ENCODE measurements around the gene CNKSR3. TPM values are rescaled to one million over a fixed set of nuclear protein-coding genes. Genes with fewer than 3 reads are reported as not detected.

The CNKSR3 gene
- total RNA-seq, 2 donors from 2014 or later, result 9.3 to 13.2 TPM

DNA sequence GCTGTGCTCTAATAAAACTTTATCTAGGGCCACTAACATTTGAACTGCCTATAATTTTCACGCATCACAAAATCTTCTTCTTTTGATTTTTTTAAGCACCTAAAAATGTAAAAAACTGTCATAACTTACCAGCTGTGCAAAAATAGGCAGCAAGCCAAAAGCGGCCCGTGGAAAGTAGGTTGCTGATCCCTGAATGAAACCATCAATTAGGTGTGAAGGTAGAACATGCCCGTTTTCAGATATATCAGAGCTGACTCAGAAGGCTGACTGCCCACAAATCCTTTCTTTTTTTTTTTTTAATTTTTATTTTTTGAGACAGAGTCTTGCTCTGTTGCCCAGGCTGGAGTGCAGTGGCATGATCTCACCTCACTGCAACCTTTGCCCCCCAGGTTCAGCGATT lies 149.0 kb downstream of the CNKSR3 start:
- intact Hi-C loops (cut with DNase I), result no loop called here
- no peak for ATAC-seq
- Histone ChIP-seq H3K36me3 (replicated peaks in 1 of 2; ENCODE audit: insufficient read depth in 1 of 2, low read depth in 2 of 2) (no peaks in the 10 kb centered on the region), H3K27ac (no peak overlapping the region), H3K27me3 (no peaks in the 10 kb centered on the region), H3K9me3 (no peaks in the 10 kb centered on the region), H3K4me1 (no peaks in the 10 kb centered on the region), H3K4me3 (no peak overlapping the region)
- WGBS, 2 donors, result 91 to 95% methylated on average over 5 of the region's 5 CpGs
- TF ChIP-seq POLR2A (IDR thresholded peaks at IDR 0.05), result no peak
- no peak for TF ChIP-seq CTCF (IDR thresholded peaks at IDR 0.05)
- DNase-seq, result no peak

DNA sequence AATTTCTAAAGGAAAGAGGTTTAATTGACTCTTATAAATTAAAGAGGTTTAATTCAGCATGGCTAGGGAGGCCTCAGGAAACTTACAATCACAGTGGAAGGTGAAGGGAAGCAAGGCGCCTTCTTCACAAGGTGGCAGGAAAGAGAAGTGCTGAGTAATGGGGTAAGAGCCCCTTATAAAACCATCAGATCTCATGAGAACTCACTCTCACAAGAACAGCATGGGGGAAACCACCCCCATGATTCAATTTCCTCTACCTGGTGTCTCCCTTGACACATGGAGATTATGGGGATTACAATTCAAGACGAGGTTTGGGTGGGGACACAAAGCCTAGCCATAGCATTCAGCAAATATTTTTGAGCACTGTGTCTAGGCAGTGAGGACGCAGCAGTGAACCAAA lies 150.0 kb downstream of the CNKSR3 start:
- DNase-seq (no peak), ATAC-seq (no peak)
- intact Hi-C loops (cut with DNase I), result no loop called here
- no peak overlapping the region for H3K4me3 ChIP-seq
- H3K27me3 ChIP-seq, result no peaks in the 10 kb centered on the region
- H3K4me1 ChIP-seq, result no peaks in the 10 kb centered on the region
- H3K9me3 ChIP-seq, result no peaks in the 10 kb centered on the region
- no peaks in the 10 kb centered on the region for H3K36me3 ChIP-seq (replicated peaks in 1 of 2; ENCODE audit: insufficient read depth in 1 of 2, low read depth in 2 of 2)
- no peak overlapping the region for H3K27ac ChIP-seq
- 91 to 93% methylated on average over 3 of the region's 3 CpGs for WGBS, 2 donors
- TF ChIP-seq CTCF (IDR thresholded peaks at IDR 0.05) (no peak), POLR2A (IDR thresholded peaks at IDR 0.05) (no peak)

GRCh38 chr6:154359679-154360078 lies 150.8 kb downstream of the CNKSR3 start:
- ATAC-seq (no peak), DNase-seq (no peak)
- intact Hi-C loops (cut with DNase I), result no loop called here
- 82 to 88% methylated on average over 4 of the region's 4 CpGs for WGBS, 2 donors
- no peaks in the 10 kb centered on the region for H3K4me1 ChIP-seq
- no peak overlapping the region for H3K27ac ChIP-seq
- no peaks in the 10 kb centered on the region for H3K27me3 ChIP-seq
- no peak overlapping the region for H3K4me3 ChIP-seq
- no peaks in the 10 kb centered on the region for H3K36me3 ChIP-seq (replicated peaks in 1 of 2; ENCODE audit: insufficient read depth in 1 of 2, low read depth in 2 of 2)
- TF ChIP-seq POLR2A (IDR thresholded peaks at IDR 0.05) (no peak), CTCF (IDR thresholded peaks at IDR 0.05) (no peak)
- no peaks in the 10 kb centered on the region for H3K9me3 ChIP-seq

- Histone ChIP-seq H3K4me1 (no peaks in the 10 kb centered on the region), H3K27me3 (no peaks in the 10 kb centered on the region), H3K36me3 (replicated peaks in 1 of 2; ENCODE audit: insufficient read depth in 1 of 2, low read depth in 2 of 2) (no peaks in the 10 kb centered on the region), H3K9me3 (no peaks in the 10 kb centered on the region), H3K4me3 (no peak overlapping the region), H3K27ac (no peak overlapping the region)
- DNase-seq (no peak), ATAC-seq (no peak)
- 50 to 67% methylated on average over 10 of the region's 10 CpGs for WGBS, 2 donors
- intact Hi-C loops (cut with DNase I), result no loop called here
- no peak for TF ChIP-seq CTCF (IDR thresholded peaks at IDR 0.05)
- no peak for TF ChIP-seq POLR2A (IDR thresholded peaks at IDR 0.05)
Measured at GRCh38 chr6:154359161-154359574, 151.3 kb downstream of the CNKSR3 start.

DNA sequence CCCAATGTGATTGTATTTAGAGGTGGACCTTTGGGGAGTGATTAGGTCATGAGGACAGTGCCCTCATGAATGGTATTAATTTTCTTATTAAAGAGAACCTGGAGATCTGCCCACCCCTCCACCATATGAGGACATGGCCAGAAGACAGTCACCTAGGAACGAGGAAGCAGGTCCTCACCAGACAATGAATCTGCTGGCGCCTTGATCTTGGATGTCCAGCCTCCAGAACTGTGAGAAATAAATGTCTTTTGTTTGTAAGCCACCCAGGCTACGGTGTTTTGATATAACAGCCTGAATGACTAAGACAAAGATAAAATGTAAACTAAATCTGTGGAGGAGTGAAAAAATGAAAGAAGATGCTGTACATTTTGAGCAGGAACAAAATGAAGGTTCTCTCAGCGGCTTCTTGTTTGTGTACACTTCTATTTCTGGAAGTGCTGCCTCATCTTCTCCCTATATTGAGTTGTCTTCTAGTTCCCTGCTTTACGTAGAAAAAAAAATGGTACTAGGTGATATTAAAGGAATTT lies 152.4 kb downstream of the CNKSR3 start:
- no peak overlapping the region for H3K27ac ChIP-seq
- H3K9me3 ChIP-seq, result no peaks in the 10 kb centered on the region
- no peaks in the 10 kb centered on the region for H3K27me3 ChIP-seq
- ATAC-seq, result no peak
- intact Hi-C loops (cut with DNase I), result no loop called here
- no peak for TF ChIP-seq CTCF (IDR thresholded peaks at IDR 0.05)
- H3K4me1 ChIP-seq, result no peaks in the 10 kb centered on the region
- no peak overlapping the region for H3K4me3 ChIP-seq
- 87 to 91% methylated on average over 5 of the region's 5 CpGs for WGBS, 2 donors
- no peaks in the 10 kb centered on the region for H3K36me3 ChIP-seq (replicated peaks in 1 of 2; ENCODE audit: insufficient read depth in 1 of 2, low read depth in 2 of 2)
- no peak for DNase-seq

All from body of pancreas (tissue), 4 donors.